Eye (tissue), 1 donor: ENCODE measurements around the gene CELA2A.
"Not testable (repeated sequence)": the region's sequence is repeated elsewhere in the genome, so short reads cannot be mapped to it uniquely, and the experiment has no call there.

ENCODE experiments used
- DNase-seq: peaks from one replicate; pipeline ENCODE4 v3.0.0-alpha.2; 2015

Gene CELA2A

GRCh38 chr1:15445390-15446122, 11.0 kb upstream of the CELA2A start:
- DNase-seq: no peak

- DNase-seq: no peak
These were observed 10.3 kb upstream of the CELA2A start for GRCh38 chr1:15446212-15446611.

- no peak for DNase-seq
These were observed 7.6 kb upstream of the CELA2A start for GRCh38 chr1:15448877-15449462.

- DNase-seq: no peak
These were observed 7.0 kb upstream of the CELA2A start for GRCh38 chr1:15449567-15449966.

- no peak for DNase-seq
These were observed 5.4 kb upstream of the CELA2A start for GRCh38 chr1:15451014-15451722.

- no peak for DNase-seq
These were observed 4.3 kb upstream of the CELA2A start for GRCh38 chr1:15452216-15452615.

GRCh38 chr1:15452866-15453571, 3.5 kb upstream of the CELA2A start:
- DNase-seq: no peak

- no peak for DNase-seq
These were observed 2.8 kb upstream of the CELA2A start for GRCh38 chr1:15453734-15454133.

GRCh38 chr1:15454256-15454655, 2.3 kb upstream of the CELA2A start:
- no peak for DNase-seq

GRCh38 chr1:15455522-15455921, 1.0 kb upstream of the CELA2A start:
- no peak for DNase-seq

GRCh38 chr1:15457585-15457984, 1.1 kb downstream of the CELA2A start:
- no peak for DNase-seq

- DNase-seq: not testable (repeated sequence)
These were observed 1.9 kb downstream of the CELA2A start for GRCh38 chr1:15458388-15458787.

- no peak for DNase-seq
These were observed 3.5 kb downstream of the CELA2A start for GRCh38 chr1:15459771-15460707.

GRCh38 chr1:15460708-15461095, 4.2 kb downstream of the CELA2A start:
- DNase-seq: no peak

GRCh38 chr1:15463064-15463800, 6.7 kb downstream of the CELA2A start:
- not testable (repeated sequence) for DNase-seq

GRCh38 chr1:15463926-15464322, 7.4 kb downstream of the CELA2A start:
- DNase-seq: not testable (repeated sequence)

GRCh38 chr1:15465674-15466073, 9.1 kb downstream of the CELA2A start:
- DNase-seq: no peak

- not testable (repeated sequence) for DNase-seq
These were observed 10.6 kb downstream of the CELA2A start for GRCh38 chr1:15466955-15467625.

- no peak for DNase-seq
These were observed 11.6 kb downstream of the CELA2A start for GRCh38 chr1:15468145-15468544.

- DNase-seq: no peak
These were observed 12.8 kb downstream of the CELA2A start for GRCh38 chr1:15469361-15469760.
